Stomach (tissue), 4 donors: Measurements from ENCODE around the gene WDR37.

ENCODE experiments used
- POLR2AphosphoS5 ChIP-seq, 3 donors: sonication (generic); formaldehyde crosslinking; IDR thresholded peaks; one replicate each; pipeline ENCODE4 v1.6.1; 2016; ENCODE audit warnings: antibody characterized with exemption in 3 of 3
- TF ChIP-seq, protein P1 (sequence below), 7 experiments: fragments of 450-650 bp in 4 of 7; fragments of 200-600 bp in 3 of 7; sonication (generic) in 3 of 7; IDR thresholded peaks; one replicate each; pipeline ENCODE4 v1.5.1; 2016 to 2019; ENCODE audit warnings: antibody characterized with exemption in 7 of 7, control low read depth in 2 of 7, mild to moderate bottlenecking in 1 of 7

GRCh38 chr10:1153251-1153763 lies 97.1 kb downstream of the WDR37 start:
- TF ChIP-seq, protein P1, sequence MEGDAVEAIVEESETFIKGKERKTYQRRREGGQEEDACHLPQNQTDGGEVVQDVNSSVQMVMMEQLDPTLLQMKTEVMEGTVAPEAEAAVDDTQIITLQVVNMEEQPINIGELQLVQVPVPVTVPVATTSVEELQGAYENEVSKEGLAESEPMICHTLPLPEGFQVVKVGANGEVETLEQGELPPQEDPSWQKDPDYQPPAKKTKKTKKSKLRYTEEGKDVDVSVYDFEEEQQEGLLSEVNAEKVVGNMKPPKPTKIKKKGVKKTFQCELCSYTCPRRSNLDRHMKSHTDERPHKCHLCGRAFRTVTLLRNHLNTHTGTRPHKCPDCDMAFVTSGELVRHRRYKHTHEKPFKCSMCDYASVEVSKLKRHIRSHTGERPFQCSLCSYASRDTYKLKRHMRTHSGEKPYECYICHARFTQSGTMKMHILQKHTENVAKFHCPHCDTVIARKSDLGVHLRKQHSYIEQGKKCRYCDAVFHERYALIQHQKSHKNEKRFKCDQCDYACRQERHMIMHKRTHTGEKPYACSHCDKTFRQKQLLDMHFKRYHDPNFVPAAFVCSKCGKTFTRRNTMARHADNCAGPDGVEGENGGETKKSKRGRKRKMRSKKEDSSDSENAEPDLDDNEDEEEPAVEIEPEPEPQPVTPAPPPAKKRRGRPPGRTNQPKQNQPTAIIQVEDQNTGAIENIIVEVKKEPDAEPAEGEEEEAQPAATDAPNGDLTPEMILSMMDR (IDR thresholded peaks at IDR 0.05), result no peak
- no peak for TF ChIP-seq POLR2AphosphoS5 (IDR thresholded peaks at IDR 0.05)
